Measurements from ENCODE around the gene SLC35B2. TPM values are rescaled to one million over a fixed set of nuclear protein-coding genes. Genes with fewer than 3 reads are reported as not detected.

The SLC35B2 gene
- total RNA-seq, 4 donors from 2014 or later: 26.2 to 38.5 (median 30.9) TPM

DNA sequence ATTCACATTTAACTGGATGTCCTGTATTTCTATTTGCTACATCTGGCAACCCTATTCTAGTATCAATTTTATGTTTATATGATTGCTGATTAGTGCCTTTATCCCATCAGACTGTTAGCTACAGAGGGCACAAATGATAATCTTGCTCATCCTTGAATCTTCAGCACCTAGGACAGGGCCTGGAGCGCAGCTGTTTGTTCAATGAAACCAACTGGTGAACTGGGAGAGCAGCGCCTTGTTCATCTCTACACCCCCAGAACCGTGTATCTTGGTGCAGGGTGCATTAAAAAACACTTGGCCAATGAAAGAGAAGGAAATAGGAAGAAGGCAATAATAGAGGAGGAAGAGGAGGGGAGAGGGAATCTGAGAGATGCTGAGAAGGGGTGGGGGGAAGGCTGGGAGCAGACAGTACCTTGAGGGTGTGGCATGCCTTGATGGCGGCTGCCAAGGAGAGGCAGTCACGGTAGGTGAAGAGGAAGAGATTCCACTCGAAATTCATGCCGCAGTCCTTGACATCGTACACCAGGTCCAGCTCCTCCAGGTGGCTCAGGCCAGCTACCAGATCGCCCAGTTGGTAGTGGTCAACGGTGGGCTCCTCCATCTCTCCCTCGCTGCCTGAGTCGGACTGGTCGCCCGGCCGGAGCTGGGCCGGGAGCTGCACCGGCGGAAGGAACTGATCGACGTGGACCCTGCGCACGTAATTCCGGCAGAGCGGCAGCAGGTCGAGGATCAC, 28.4 kb upstream of the SLC35B2 start:
- Histone ChIP-seq H3K36me3 (no peaks in the 10 kb centered on the region), H3K27me3 (peaks cover 26% of the 10 kb centered on the region), H3K4me3 (no peak overlapping the region), H3K27ac (no peak overlapping the region), H3K4me1 (peaks cover 3% of the 10 kb centered on the region), H3K9me3 (no peaks in the 10 kb centered on the region)
- 78% methylated on average over 24 of the region's 25 CpGs for WGBS
- DNase-seq (ENCODE audit: low spot score in 2 of 2): no peak
- TF ChIP-seq CTCF (IDR thresholded peaks at IDR 0.05) (no peak), POLR2AphosphoS5 (IDR thresholded peaks at IDR 0.05) (no peak), EP300 (IDR thresholded peaks at IDR 0.05) (no peak), POLR2A (IDR thresholded peaks at IDR 0.05) (no peak)

- no peaks in the 10 kb centered on the region for H3K9me3 ChIP-seq
- no peak for TF ChIP-seq POLR2AphosphoS5 (IDR thresholded peaks at IDR 0.05)
- TF ChIP-seq POLR2A (IDR thresholded peaks at IDR 0.05): no peak
- no peak for TF ChIP-seq EP300 (IDR thresholded peaks at IDR 0.05)
- no peak for TF ChIP-seq CTCF (IDR thresholded peaks at IDR 0.05)
- no peak overlapping the region for H3K4me3 ChIP-seq
- H3K27ac ChIP-seq: no peak overlapping the region
- H3K27me3 ChIP-seq: peaks cover 18% of the 10 kb centered on the region
- 55% methylated on average over 4 of the region's 4 CpGs for WGBS
- no peaks in the 10 kb centered on the region for H3K36me3 ChIP-seq
- DNase-seq (ENCODE audit: low spot score in 2 of 2): no peak
- peaks cover 3% of the 10 kb centered on the region for H3K4me1 ChIP-seq
Observed at GRCh38 chr6:44284867-44285266, 27.5 kb upstream of the SLC35B2 start.

DNA sequence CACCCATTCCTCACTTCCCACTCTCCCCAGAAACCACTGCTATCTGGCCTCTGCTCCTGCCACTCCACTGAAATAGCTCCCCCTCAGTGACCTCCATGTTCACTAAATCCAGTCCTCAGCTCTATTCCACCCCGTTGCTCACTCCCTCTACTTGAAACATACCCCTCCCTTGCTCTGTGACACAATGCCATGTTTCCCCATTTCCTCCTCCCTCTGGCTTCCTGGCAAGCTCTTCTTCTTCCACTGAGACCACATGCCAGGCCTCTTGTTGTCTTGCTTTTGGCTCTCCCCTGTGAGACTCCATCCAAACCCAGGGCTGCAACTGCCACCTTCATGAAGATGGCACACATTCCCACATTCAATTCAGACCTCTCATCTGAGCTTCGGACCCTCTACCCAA, 26.8 kb upstream of the SLC35B2 start:
- no peak for TF ChIP-seq POLR2AphosphoS5 (IDR thresholded peaks at IDR 0.05)
- no peak for TF ChIP-seq EP300 (IDR thresholded peaks at IDR 0.05)
- no peak for TF ChIP-seq POLR2A (IDR thresholded peaks at IDR 0.05)
- no peak for TF ChIP-seq CTCF (IDR thresholded peaks at IDR 0.05)
- no peaks in the 10 kb centered on the region for H3K4me1 ChIP-seq
- DNase-seq (ENCODE audit: low spot score in 2 of 2): no peak
- WGBS: 58% methylated on average over 2 of the region's 2 CpGs
- no peaks in the 10 kb centered on the region for H3K36me3 ChIP-seq
- H3K4me3 ChIP-seq: no peak overlapping the region
- H3K27me3 ChIP-seq: peaks cover 10% of the 10 kb centered on the region
- H3K27ac ChIP-seq: no peak overlapping the region
- no peaks in the 10 kb centered on the region for H3K9me3 ChIP-seq

- Histone ChIP-seq H3K27ac (no peak overlapping the region), H3K36me3 (no peaks in the 10 kb centered on the region), H3K27me3 (peaks cover 36% of the 10 kb centered on the region), H3K4me1 (peaks cover 11% of the 10 kb centered on the region), H3K9me3 (no peaks in the 10 kb centered on the region), H3K4me3 (no peak overlapping the region)
- DNase-seq (ENCODE audit: low spot score in 2 of 2): no peak
- no peak for TF ChIP-seq CTCF (IDR thresholded peaks at IDR 0.05)
- TF ChIP-seq POLR2AphosphoS5 (IDR thresholded peaks at IDR 0.05): no peak
- no peak for TF ChIP-seq POLR2A (IDR thresholded peaks at IDR 0.05)
- no peak for TF ChIP-seq EP300 (IDR thresholded peaks at IDR 0.05)
- 54% methylated on average over 9 of the region's 9 CpGs for WGBS
Observed at GRCh38 chr6:44278774-44279697, 21.7 kb upstream of the SLC35B2 start.

DNA sequence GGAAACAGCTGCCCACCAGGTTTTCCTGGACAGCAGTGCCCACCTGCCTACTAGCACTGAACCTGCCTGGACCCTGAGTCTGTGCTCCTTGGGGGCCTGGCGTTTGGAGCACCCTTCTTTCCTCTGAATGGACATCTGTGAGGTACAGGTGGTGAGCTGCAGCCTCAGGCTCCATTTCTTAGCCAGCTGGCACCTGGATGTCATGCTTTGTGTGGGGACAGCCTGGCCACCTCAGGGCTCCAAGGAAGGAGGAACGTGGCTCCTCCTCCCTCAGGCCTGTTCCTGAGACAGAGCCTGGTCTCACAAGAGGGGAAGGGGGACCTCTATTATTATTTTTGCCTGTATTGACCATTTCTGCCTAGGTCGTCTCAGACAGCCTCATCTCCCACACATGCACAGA, 21.0 kb upstream of the SLC35B2 start:
- TF ChIP-seq EP300 (IDR thresholded peaks at IDR 0.05): no peak
- no peak for TF ChIP-seq POLR2A (IDR thresholded peaks at IDR 0.05)
- no peak for TF ChIP-seq POLR2AphosphoS5 (IDR thresholded peaks at IDR 0.05)
- TF ChIP-seq CTCF (IDR thresholded peaks at IDR 0.05): no peak
- no peak for DNase-seq (ENCODE audit: low spot score in 2 of 2)
- 57% methylated on average over 3 of the region's 3 CpGs for WGBS
- H3K27ac ChIP-seq: no peak overlapping the region
- H3K4me3 ChIP-seq: no peak overlapping the region
- no peaks in the 10 kb centered on the region for H3K9me3 ChIP-seq
- peaks cover 43% of the 10 kb centered on the region for H3K27me3 ChIP-seq
- H3K36me3 ChIP-seq: no peaks in the 10 kb centered on the region
- H3K4me1 ChIP-seq: peaks cover 11% of the 10 kb centered on the region
